PC-3 (cell line): Measurements from ENCODE around the gene COQ10A. TPM values are rescaled to one million over a fixed set of nuclear protein-coding genes. Genes with fewer than 3 reads are reported as not detected.

ENCODE experiments used
- ATAC-seq: fragments of 200-7000 bp; cut with Tn5 transposase; 2 replicates; pipeline ENCODE4 v1.9.1; 2020; ENCODE audit warnings: mild to moderate bottlenecking, moderate library complexity
- BruUV-seq: library from RNA; stranded (reverse); fragments of 400-500 nt; replicated peaks from 2 replicates; lab custom pipeline; 2021; lab: Mats Ljungman, UMichigan
- CTCF ChIA-PET: fragments of 300-600 bp; sonication (Branson Sonifier 250); formaldehyde crosslinking; loops from one replicate; lab custom pipeline; 2022; ENCODE audit warnings: antibody characterized with exemption; lab: Charles Lee
- POLR2A ChIA-PET: fragments of 300-600 bp; sonication (Branson Sonifier 250); formaldehyde crosslinking; loops from one replicate; lab custom pipeline; 2022; ENCODE audit warnings: antibody characterized with exemption; ENCODE audit not compliant: unreplicated experiment; lab: Charles Lee
- DNase-seq: peaks from one replicate; pipeline ENCODE4 v3.0.0-alpha.2; 2015
- H2AFZ ChIP-seq: fragments of 300-600 bp; sonication (generic); 2 replicates; pipeline ENCODE4 v1.6.0; 2016; ENCODE audit warnings: antibody characterized with exemption, low read length
- H3F3A ChIP-seq: fragments of 300-600 bp; sonication (generic); one replicate; pipeline ENCODE4 v1.6.0; 2017; ENCODE audit warnings: antibody characterized with exemption, low read length, control low read depth, mild to moderate bottlenecking; ENCODE audit not compliant: unreplicated experiment
- H3K27ac ChIP-seq: fragments of 300-600 bp; sonication (generic); 2 replicates; pipeline ENCODE4 v1.5.1; 2016; ENCODE audit warnings: mild to moderate bottlenecking, low read length
- H3K27me3 ChIP-seq: fragments of 300-600 bp; sonication (generic); 2 replicates; pipeline ENCODE4 v1.6.1; 2016; ENCODE audit warnings: low read length, mixed read lengths
- H3K36me3 ChIP-seq: fragments of 300-600 bp; sonication (generic); 2 replicates; pipeline ENCODE4 v1.6.1; 2016; ENCODE audit warnings: low read depth, mixed run types, low read length, mixed read lengths
- H3K4me1 ChIP-seq: fragments of 300-600 bp; sonication (generic); 2 replicates; pipeline ENCODE4 v1.5.1; 2016; ENCODE audit warnings: low read length; ENCODE audit not compliant: insufficient read depth
- H3K4me2 ChIP-seq: fragments of 300-600 bp; sonication (generic); 2 replicates; pipeline ENCODE4 v1.6.0; 2016; ENCODE audit warnings: low read length
- H3K4me3 ChIP-seq: fragments of 300-600 bp; sonication (generic); 2 replicates; pipeline ENCODE4 v1.5.1; 2016; ENCODE audit warnings: mild to moderate bottlenecking, low read length, mixed read lengths
- H3K79me2 ChIP-seq: fragments of 300-600 bp; sonication (generic); 2 replicates; pipeline ENCODE4 v1.6.1; 2017; ENCODE audit warnings: low read length, mixed read lengths
- H3K9ac ChIP-seq: fragments of 300-600 bp; sonication (generic); 2 replicates; pipeline ENCODE4 v1.6.0; 2016; ENCODE audit warnings: mild to moderate bottlenecking, low read length
- H3K9me2 ChIP-seq: fragments of 300-600 bp; sonication (generic); replicated peaks from 2 replicates; pipeline ENCODE4 v1.6.1; 2016; ENCODE audit warnings: mixed run types, low read length, mixed read lengths
- H3K9me3 ChIP-seq: fragments of 300-600 bp; sonication (generic); 2 replicates; pipeline ENCODE4 v1.6.1; 2016; ENCODE audit warnings: low read length, mixed read lengths
- H4K20me1 ChIP-seq: fragments of 300-600 bp; sonication (generic); 2 replicates; pipeline ENCODE4 v1.6.1; 2016; ENCODE audit warnings: low read length, mixed read lengths
- CTCF ChIP-seq: fragments of 300-600 bp; sonication (generic); conservative IDR thresholded peaks from 2 replicates; pipeline ENCODE4 v1.5.1; 2017; ENCODE audit warnings: antibody characterized with exemption, low read depth, mild to moderate bottlenecking, low read length
- EZH2 ChIP-seq: fragments of 300-600 bp; sonication (generic); IDR thresholded peaks from one replicate; pipeline ENCODE4 v1.6.1; 2017; ENCODE audit warnings: antibody characterized with exemption, mild to moderate bottlenecking, low read length; ENCODE audit not compliant: unreplicated experiment
- EZH2phosphoT487 ChIP-seq: fragments of 300-600 bp; sonication (generic); IDR thresholded peaks from 2 replicates; pipeline ENCODE4 v1.6.1; 2018; ENCODE audit warnings: mild to moderate bottlenecking, antibody characterized with exemption, low read length, borderline replicate concordance
- intact Hi-C: fragments of 100-400 bp; cut with micrococcal nuclease; formaldehyde crosslinking; loops from 2 replicates; pipeline ENCODE4 v1.9.0; 2023
- total RNA-seq: library from RNA; depleted of rRNA; stranded (reverse); fragments of >200 nt; gene quantifications from 2 replicates; pipeline ENCODE4 v1.2.3, GENCODE V29; 2014

The COQ10A gene
- total RNA-seq, 1 experiment from 2014 or later = 9.8 TPM

- peaks cover 9% of the 10 kb centered on the region for H3K4me1 ChIP-seq
- POLR2A ChIA-PET = no interaction called here
- BruUV-seq = no TSS peak
- no peak overlapping the region for H2AFZ ChIP-seq
- no peaks in the 10 kb centered on the region for H3F3A ChIP-seq
- CTCF ChIA-PET = no interaction called here
- no peak overlapping the region for H3K4me2 ChIP-seq
- TF ChIP-seq CTCF (no peak), EZH2phosphoT487 (no peak), EZH2 (no peak)
- no peak overlapping the region for H3K27ac ChIP-seq
- H3K9ac ChIP-seq = no peak overlapping the region
- peaks cover 18% of the 10 kb centered on the region for H3K79me2 ChIP-seq
- intact Hi-C loops = no loop called here
- no peak overlapping the region for H3K4me3 ChIP-seq
- no peaks in the 10 kb centered on the region for H3K27me3 ChIP-seq
- peaks cover 29% of the 10 kb centered on the region for H3K36me3 ChIP-seq
- H4K20me1 ChIP-seq = no peaks in the 10 kb centered on the region
- no peaks in the 10 kb centered on the region for H3K9me2 ChIP-seq
- ATAC-seq = no peak
- H3K9me3 ChIP-seq = no peaks in the 10 kb centered on the region
- no peak for DNase-seq
Observed at GRCh38 chr12:56311003-56311402, 44.3 kb downstream of the COQ10A start.

GRCh38 chr12:56315249-56315621 is 48.5 kb downstream of the COQ10A start:
- no peak; the same call in 1 of the 2 replicates for ATAC-seq
- Histone ChIP-seq H3K4me1 (peaks cover 15% of the 10 kb centered on the region), H3F3A (no peaks in the 10 kb centered on the region), H3K79me2 (peaks cover 18% of the 10 kb centered on the region), H3K27ac (peak overlapping the region; percentile 59), H3K9ac (peak overlapping the region; percentile 95), H3K9me2 (no peaks in the 10 kb centered on the region), H3K9me3 (no peaks in the 10 kb centered on the region), H3K36me3 (peaks cover 16% of the 10 kb centered on the region), H3K27me3 (no peaks in the 10 kb centered on the region), H3K4me2 (peak overlapping the region; percentile 93), H2AFZ (peak overlapping the region; percentile 63), H3K4me3 (peak overlapping the region; percentile 90), H4K20me1 (no peaks in the 10 kb centered on the region)
- TSS peak; percentile 83 for BruUV-seq
- TF ChIP-seq EZH2phosphoT487 = no peak
- no peak for TF ChIP-seq EZH2
- no peak for TF ChIP-seq CTCF
- ChIA-PET POLR2A (interaction anchor here (0.7 to 1.4 kb wide), 3 partner anchors 18 to 79 kb away, joined by 3 to 6 read pairs (median 3); partner anchors contain the start of gene PAN2), CTCF (interaction anchor here (0.6 to 1.7 kb wide), 3 partner anchors 60 to 149 kb away, joined by 3 to 6 read pairs (median 4); no protein-coding TSS in a partner anchor)
- DNase-seq = no peak
- intact Hi-C loops = loop anchor here (5.0 kb wide), 1 partner anchor 47 kb away; the partner anchor contains the start of genes APOF and STAT2
